PC-9 (cell line): ENCODE results near the gene GPR4. TPM values are rescaled to one million over a fixed set of nuclear protein-coding genes. Genes with fewer than 3 reads are reported as not detected.

Experiments used
- BruUV-seq: library from RNA; stranded (reverse); fragments of 400-500 nt; replicated peaks from 2 replicates; lab custom pipeline; 2021; lab: Mats Ljungman, UMichigan
- CTCF ChIA-PET: fragments of 300-600 bp; sonication (Branson Sonifier 250); formaldehyde crosslinking; loops from one replicate; lab custom pipeline; 2022; ENCODE audit warnings: antibody characterized with exemption; lab: Charles Lee
- POLR2A ChIA-PET: fragments of 300-600 bp; sonication (Branson Sonifier 250); formaldehyde crosslinking; loops from one replicate; lab custom pipeline; 2022; ENCODE audit warnings: antibody characterized with exemption; ENCODE audit not compliant: unreplicated experiment; lab: Charles Lee
- DNase-seq, 2 experiments: peaks; one replicate each; pipeline versions ENCODE4 v3.0.0 to v3.0.0-alpha.2; 2015 to 2022; ENCODE audit warnings: mixed read lengths in 1 of 2
- H2AFZ ChIP-seq: fragments of 200-600 bp; sonication (generic); 2 replicates; pipeline ENCODE4 v1.8.1; 2017; ENCODE audit warnings: antibody characterized with exemption
- H3F3A ChIP-seq: fragments of 200-600 bp; sonication (generic); 2 replicates; pipeline ENCODE4 v1.8.1; 2017; ENCODE audit warnings: antibody characterized with exemption, mild to moderate bottlenecking, low read depth; ENCODE audit not compliant: insufficient read depth
- H3K27ac ChIP-seq: fragments of 200-600 bp; sonication (generic); 2 replicates; pipeline ENCODE4 v1.6.1; 2016; ENCODE audit warnings: mixed run types
- H3K27me3 ChIP-seq: fragments of 200-600 bp; sonication (generic); 2 replicates; pipeline ENCODE4 v1.6.1; 2016; ENCODE audit warnings: low read depth, mixed run types; ENCODE audit not compliant: insufficient read depth
- H3K36me3 ChIP-seq: fragments of 200-600 bp; sonication (generic); 2 replicates; pipeline ENCODE4 v1.6.1; 2016; ENCODE audit warnings: low read depth, mixed run types
- H3K4me1 ChIP-seq: fragments of 200-600 bp; sonication (generic); replicated peaks from 2 replicates; pipeline ENCODE4 v1.6.1; 2016; ENCODE audit warnings: mixed run types; ENCODE audit not compliant: insufficient read depth
- H3K4me2 ChIP-seq: fragments of 200-600 bp; sonication (generic); 2 replicates; pipeline ENCODE4 v1.6.1; 2017; ENCODE audit warnings: mixed run types
- H3K4me3 ChIP-seq: fragments of 200-600 bp; sonication (generic); 2 replicates; pipeline ENCODE4 v1.6.1; 2016; ENCODE audit warnings: mixed run types
- H3K79me2 ChIP-seq: fragments of 200-600 bp; sonication (generic); 2 replicates; pipeline ENCODE4 v1.6.1; 2017; ENCODE audit warnings: low read depth, mixed run types
- H3K9me2 ChIP-seq: fragments of 200-600 bp; sonication (generic); 2 replicates; pipeline ENCODE4 v1.8.1; 2017; ENCODE audit warnings: mild to moderate bottlenecking; ENCODE audit not compliant: insufficient read depth
- H3K9me3 ChIP-seq: fragments of 200-600 bp; sonication (generic); 2 replicates; pipeline ENCODE4 v1.8.1; 2016; ENCODE audit warnings: low read depth; ENCODE audit not compliant: insufficient read depth
- H4K20me1 ChIP-seq: fragments of 200-600 bp; sonication (generic); 2 replicates; pipeline ENCODE4 v1.8.1; 2017; ENCODE audit not compliant: insufficient read depth
- CTCF ChIP-seq: fragments of 200-600 bp; sonication (generic); conservative IDR thresholded peaks from 2 replicates; pipeline ENCODE4 v1.6.1; 2017; ENCODE audit warnings: mixed run types, antibody characterized with exemption, mild to moderate bottlenecking, moderate library complexity
- EZH2 ChIP-seq: fragments of 200-600 bp; sonication (generic); IDR thresholded peaks from 2 replicates; pipeline ENCODE4 v1.8.0; 2017; ENCODE audit warnings: antibody characterized with exemption, low read depth
- intact Hi-C: fragments of 100-400 bp; cut with micrococcal nuclease; formaldehyde crosslinking; loops from one replicate; pipeline ENCODE4 v1.10.0; 2022; ENCODE audit not compliant: unreplicated experiment
- total RNA-seq: library from RNA; stranded (reverse); gene quantifications from 2 replicates; pipeline ENCODE4 v1.2.3, GENCODE V29; 2021

Gene GPR4
- total RNA-seq, 1 experiment from 2014 or later: not detected

- CTCF ChIA-PET: no interaction called here
- BruUV-seq: no TSS peak
Measured at GRCh38 chr19:45554481-45554880, 47.5 kb downstream of the GPR4 start.

GRCh38 chr19:45553464-45553863 is 48.5 kb downstream of the GPR4 start:
- no peaks in the 10 kb centered on the region for H3K9me2 ChIP-seq
- H3K27me3 ChIP-seq: no peaks in the 10 kb centered on the region
- H3K27ac ChIP-seq: no peak overlapping the region
- H3K9me3 ChIP-seq: no peaks in the 10 kb centered on the region
- no peaks in the 10 kb centered on the region; the same call in 1 of the 2 replicates for H3K36me3 ChIP-seq
- H3K4me2 ChIP-seq: no peak overlapping the region
- intact Hi-C loops: no loop called here
- H3F3A ChIP-seq: peaks cover 21% of the 10 kb centered on the region
- no peak for DNase-seq
- H3K4me1 ChIP-seq: peaks cover 6% of the 10 kb centered on the region; the same call in 1 of the 2 replicates
- no peaks in the 10 kb centered on the region for H3K79me2 ChIP-seq
- no TSS peak for BruUV-seq
- ChIA-PET CTCF (no interaction called here), POLR2A (no interaction called here)
- no peak overlapping the region for H3K4me3 ChIP-seq
- H2AFZ ChIP-seq: no peak overlapping the region
- TF ChIP-seq EZH2: no peak
- TF ChIP-seq CTCF: no peak
- H4K20me1 ChIP-seq: 0 out of 2 replicates have a peak, but pooled peaks cover 3% of the 10 kb centered on the region

More at GRCh38 chr19:45554481-45554880, 47.5 kb downstream of the GPR4 start:
- Histone ChIP-seq H3K79me2 (no peaks in the 10 kb centered on the region), H3K27ac (no peak overlapping the region), H3K9me2 (no peaks in the 10 kb centered on the region), H3K4me3 (no peak overlapping the region), H3K4me2 (no peak overlapping the region), H3K9me3 (no peaks in the 10 kb centered on the region), H2AFZ (no peak overlapping the region), H3F3A (peaks cover 13% of the 10 kb centered on the region), H3K36me3 (no peaks in the 10 kb centered on the region; the same call in 1 of the 2 replicates), H3K27me3 (no peaks in the 10 kb centered on the region), H3K4me1 (no peaks in the 10 kb centered on the region), H4K20me1 (0 out of 2 replicates have a peak, but pooled peaks cover 3% of the 10 kb centered on the region)
- POLR2A ChIA-PET: interaction anchor here (0.6 kb wide), 1 partner anchor 165 kb away, joined by 5 read pairs; no protein-coding TSS in a partner anchor
- intact Hi-C loops: no loop called here
- TF ChIP-seq CTCF: no peak
- TF ChIP-seq EZH2: no peak
- DNase-seq: no peak

GRCh38 chr19:45547965-45548609 is 53.9 kb downstream of the GPR4 start:
- H3K4me2 ChIP-seq: peak overlapping the region; percentile 65
- peak overlapping the region; percentile 74 for H3K27ac ChIP-seq
- no peaks in the 10 kb centered on the region for H3K9me2 ChIP-seq
- H3K36me3 ChIP-seq: no peaks in the 10 kb centered on the region; the same call in 1 of the 2 replicates
- peaks cover 27% of the 10 kb centered on the region; the same call in 1 of the 2 replicates for H3F3A ChIP-seq
- ChIA-PET POLR2A (no interaction called here), CTCF (interaction anchor here (0.7 kb wide), 1 partner anchor 942 kb away, joined by 6 read pairs; no protein-coding TSS in a partner anchor)
- peaks cover 17% of the 10 kb centered on the region for H3K4me1 ChIP-seq
- H3K4me3 ChIP-seq: no peak overlapping the region
- 0 out of 2 replicates have a peak overlapping the region, but pooled peaks have one; percentile 50 for H2AFZ ChIP-seq
- intact Hi-C loops: loop anchor here (1.0 kb wide), 1 partner anchor 36 kb away; the partner anchor contains the start of gene OPA3
- no peaks in the 10 kb centered on the region for H3K27me3 ChIP-seq
- H4K20me1 ChIP-seq: no peaks in the 10 kb centered on the region
- BruUV-seq: TSS peak; percentile 8
- no peak for TF ChIP-seq EZH2
- TF ChIP-seq CTCF: no peak
- H3K9me3 ChIP-seq: no peaks in the 10 kb centered on the region
- DNase-seq: peak; percentile 90 to 95
- no peaks in the 10 kb centered on the region for H3K79me2 ChIP-seq
